Neuronal stem cell (in vitro differentiated cells): ENCODE measurements around the gene SMOC2.

Experiments used
- DNase-seq: peaks from one replicate; pipeline ENCODE4 v3.0.0-alpha.2; 2013; ENCODE audit warnings: low spot score
- H2AFZ ChIP-seq: one replicate; pipeline ENCODE4 v1.6.1; 2013; ENCODE audit warnings: mild to moderate bottlenecking, low read length, inconsistent platforms
- H2AK5ac ChIP-seq: 2 replicates; pipeline ENCODE4 v1.6.1; 2013; ENCODE audit warnings: low read depth, mild to moderate bottlenecking, inconsistent platforms, low read length, moderate library complexity, mixed read lengths
- H2BK120ac ChIP-seq: 2 replicates; pipeline ENCODE4 v1.6.1; 2013; ENCODE audit warnings: low read depth, mild to moderate bottlenecking, inconsistent platforms, low read length, moderate library complexity, mixed read lengths
- H2BK12ac ChIP-seq: one replicate; pipeline ENCODE4 v1.6.1; 2013; ENCODE audit warnings: low read length, inconsistent platforms
- H2BK15ac ChIP-seq: 2 replicates; pipeline ENCODE4 v1.6.1; 2013; ENCODE audit warnings: mild to moderate bottlenecking, low read length, inconsistent platforms, mixed read lengths
- H2BK5ac ChIP-seq: one replicate; pipeline ENCODE4 v1.6.1; 2013; ENCODE audit warnings: inconsistent platforms, mild to moderate bottlenecking, low read length, moderate library complexity
- H3K14ac ChIP-seq: one replicate; pipeline ENCODE4 v1.6.1; 2013; ENCODE audit warnings: low read length, inconsistent platforms
- H3K18ac ChIP-seq: 2 replicates; pipeline ENCODE4 v1.6.1; 2013; ENCODE audit warnings: low read length, inconsistent platforms
- H3K23ac ChIP-seq: 2 replicates; pipeline ENCODE4 v1.6.1; 2013; ENCODE audit warnings: low read depth, mild to moderate bottlenecking, mixed read lengths, low read length, inconsistent platforms; ENCODE audit not compliant: poor library complexity
- H3K27ac ChIP-seq: replicated peaks from 3 replicates; pipeline ENCODE4 v1.5.1; 2013; ENCODE audit warnings: low read length, inconsistent platforms
- H3K27me3 ChIP-seq, 3 experiments: 2 replicates each; pipeline ENCODE4 v1.6.1; 2013; ENCODE audit warnings: low read length in 3 of 3, mild to moderate bottlenecking in 2 of 3, inconsistent platforms in 1 of 3, low read depth in 1 of 3, mixed read lengths in 1 of 3, moderate library complexity in 1 of 3; ENCODE audit not compliant: control insufficient read depth in 3 of 3, insufficient read depth in 3 of 3
- H3K36me3 ChIP-seq, 2 donors: replicated peaks in 1 of 2; 2 replicates each; pipeline ENCODE4 v1.6.1; 2013; ENCODE audit warnings: low read length in 2 of 2; ENCODE audit not compliant: control insufficient read depth in 2 of 2, insufficient read depth in 2 of 2
- H3K4ac ChIP-seq: 2 replicates; pipeline ENCODE4 v1.6.1; 2013; ENCODE audit warnings: inconsistent platforms, mild to moderate bottlenecking, low read length, moderate library complexity
- H3K4me1 ChIP-seq, 2 donors: 1 replicate in 1 of 2; 2 replicates in 1 of 2; pipeline ENCODE4 v1.6.1; 2013; ENCODE audit warnings: low read length in 2 of 2, low read depth in 1 of 2; ENCODE audit not compliant: control insufficient read depth in 2 of 2, insufficient read depth in 1 of 2
- H3K4me2 ChIP-seq: one replicate; pipeline ENCODE4 v1.6.1; 2013; ENCODE audit warnings: mild to moderate bottlenecking, low read length, inconsistent platforms; ENCODE audit not compliant: insufficient read depth, poor library complexity, severe bottlenecking
- H3K4me3 ChIP-seq, 2 donors: 2 replicates each; pipeline ENCODE4 v1.5.1; 2013; ENCODE audit warnings: low read length in 2 of 2, mild to moderate bottlenecking in 2 of 2, inconsistent platforms in 1 of 2, moderate library complexity in 1 of 2
- H3K79me1 ChIP-seq: one replicate; pipeline ENCODE4 v1.6.1; 2013; ENCODE audit warnings: low read depth, mild to moderate bottlenecking, inconsistent platforms, low read length, moderate library complexity
- H3K9ac ChIP-seq: one replicate; pipeline ENCODE4 v1.6.1; 2013; ENCODE audit warnings: mild to moderate bottlenecking, low read depth, low read length, inconsistent platforms; ENCODE audit not compliant: poor library complexity
- H3K9me3 ChIP-seq, 2 donors: replicated peaks in 1 of 2; 2 replicates each; pipeline versions ENCODE3 to v1.6.1; 2013; ENCODE audit warnings: low read length in 2 of 2, mild to moderate bottlenecking in 2 of 2, inconsistent platforms in 1 of 2, low read depth in 1 of 2, mixed read lengths in 1 of 2, moderate library complexity in 1 of 2; ENCODE audit not compliant: control insufficient read depth in 2 of 2, insufficient read depth in 1 of 2
- H4K8ac ChIP-seq: one replicate; pipeline ENCODE4 v1.6.1; 2013; ENCODE audit warnings: low read depth, mild to moderate bottlenecking, inconsistent platforms, low read length, moderate library complexity
- H4K91ac ChIP-seq: one replicate; pipeline ENCODE4 v1.6.1; 2013; ENCODE audit warnings: low read length, low read depth, mild to moderate bottlenecking, inconsistent platforms; ENCODE audit not compliant: poor library complexity
- WGBS, 2 donors: extraction: QIAGEN DNeasy Blood & Tissue Kit; methylation state at CpG; one replicate each; pipeline ENCODE4 v1.1.7; 2013; ENCODE audit warnings: missing lambda C conversion rate in 2 of 2, mixed read lengths in 1 of 2; ENCODE audit not compliant: insufficient read length in 2 of 2, insufficient replicate concordance in 1 of 2; ENCODE audit errors: extremely low coverage in 2 of 2; 5-methylcytosine and 5-hydroxymethylcytosine counted together

Gene SMOC2

GRCh38 chr6:168417679-168418557, 23.1 kb upstream of the SMOC2 start:
- Histone ChIP-seq H2BK12ac (no peak overlapping the region), H3K9me3 (no peaks in the 10 kb centered on the region), H3K36me3 (no peaks in the 10 kb centered on the region), H3K9ac (no peak overlapping the region), H3K23ac (no peak overlapping the region), H3K4me3 (no peak overlapping the region), H4K91ac (no peak overlapping the region), H3K27me3 (peaks cover 0 to 17% (median 0%) of the 10 kb centered on the region in 3 experiments), H2BK15ac (no peak overlapping the region), H3K4me2 (no peak overlapping the region), H3K27ac (no peak overlapping the region), H2AFZ (peak overlapping the region; percentile 51), H4K8ac (no peak overlapping the region), H3K4ac (no peak overlapping the region), H2BK5ac (no peak overlapping the region), H3K79me1 (no peaks in the 10 kb centered on the region), H3K4me1 (peaks cover 3 to 8% of the 10 kb centered on the region in 2 donors), H3K18ac (no peak overlapping the region), H2AK5ac (no peak overlapping the region), H2BK120ac (no peak overlapping the region), H3K14ac (no peak overlapping the region)
- no peak for DNase-seq
- WGBS, 2 donors: no CpG with 5 or more reads among the region's 19 CpGs

GRCh38 chr6:168418711-168419121, 22.3 kb upstream of the SMOC2 start:
- no CpG with 5 or more reads among the region's 7 CpGs for WGBS, 2 donors
- H3K23ac ChIP-seq: no peak overlapping the region
- H3K4me3 ChIP-seq: no peak overlapping the region
- no peak overlapping the region for H2BK120ac ChIP-seq
- H2BK15ac ChIP-seq: no peak overlapping the region
- H3K36me3 ChIP-seq: no peaks in the 10 kb centered on the region
- no peak overlapping the region for H2BK5ac ChIP-seq
- H3K9ac ChIP-seq: no peak overlapping the region
- peaks cover 3 to 8% of the 10 kb centered on the region in 2 donors for H3K4me1 ChIP-seq
- H3K27ac ChIP-seq: no peak overlapping the region
- H2BK12ac ChIP-seq: no peak overlapping the region
- peak overlapping the region; percentile 2 for H2AFZ ChIP-seq
- no peaks in the 10 kb centered on the region for H3K79me1 ChIP-seq
- no peak overlapping the region for H2AK5ac ChIP-seq
- no peak overlapping the region for H3K4ac ChIP-seq
- H3K18ac ChIP-seq: peak overlapping the region; percentile 11
- no peak overlapping the region for H3K4me2 ChIP-seq
- H4K91ac ChIP-seq: no peak overlapping the region
- no peak overlapping the region for H3K14ac ChIP-seq
- DNase-seq: no peak
- H4K8ac ChIP-seq: no peak overlapping the region
- H3K27me3 ChIP-seq: peaks cover 0 to 17% (median 0%) of the 10 kb centered on the region in 3 experiments
- no peaks in the 10 kb centered on the region for H3K9me3 ChIP-seq

GRCh38 chr6:168419569-168419968, 21.4 kb upstream of the SMOC2 start:
- Histone ChIP-seq H4K8ac (no peak overlapping the region), H4K91ac (no peak overlapping the region), H3K4ac (no peak overlapping the region), H3K4me2 (no peak overlapping the region), H3K4me3 (no peak overlapping the region), H3K23ac (no peak overlapping the region), H3K4me1 (peaks cover 3 to 8% of the 10 kb centered on the region in 2 donors), H3K79me1 (no peaks in the 10 kb centered on the region), H2AK5ac (peak overlapping the region; percentile 39), H3K9ac (no peak overlapping the region), H3K14ac (peak overlapping the region; percentile 15), H2AFZ (no peak overlapping the region), H3K18ac (peak overlapping the region; percentile 54), H2BK5ac (no peak overlapping the region), H3K27me3 (peaks cover 0 to 17% (median 0%) of the 10 kb centered on the region in 3 experiments), H3K27ac (no peak overlapping the region), H3K36me3 (no peaks in the 10 kb centered on the region), H2BK120ac (no peak overlapping the region), H3K9me3 (no peaks in the 10 kb centered on the region), H2BK15ac (no peak overlapping the region), H2BK12ac (no peak overlapping the region)
- DNase-seq: no peak
- WGBS, 2 donors: no CpG with 5 or more reads among the region's 9 CpGs

- H4K8ac ChIP-seq: no peak overlapping the region
- no peak overlapping the region for H4K91ac ChIP-seq
- no peak overlapping the region for H3K23ac ChIP-seq
- H2AK5ac ChIP-seq: no peak overlapping the region
- DNase-seq: no peak
- H3K18ac ChIP-seq: no peak overlapping the region
- H2BK5ac ChIP-seq: no peak overlapping the region
- H2BK15ac ChIP-seq: no peak overlapping the region
- H2BK12ac ChIP-seq: no peak overlapping the region
- no peak overlapping the region for H3K4ac ChIP-seq
- H3K4me1 ChIP-seq: peaks cover 3 to 8% of the 10 kb centered on the region in 2 donors
- H3K4me3 ChIP-seq: no peak overlapping the region
- peaks cover 0 to 17% (median 0%) of the 10 kb centered on the region in 3 experiments for H3K27me3 ChIP-seq
- no peak overlapping the region for H3K9ac ChIP-seq
- H3K9me3 ChIP-seq: no peaks in the 10 kb centered on the region
- no peak overlapping the region for H3K27ac ChIP-seq
- no peaks in the 10 kb centered on the region for H3K36me3 ChIP-seq
- no peak overlapping the region for H3K14ac ChIP-seq
- no peak overlapping the region for H3K4me2 ChIP-seq
- no peak overlapping the region for H2AFZ ChIP-seq
- no peaks in the 10 kb centered on the region for H3K79me1 ChIP-seq
- WGBS, 2 donors: no CpG with 5 or more reads among the region's 9 CpGs
- no peak overlapping the region for H2BK120ac ChIP-seq
Measured at GRCh38 chr6:168420084-168420483, 20.9 kb upstream of the SMOC2 start.
